ENCODE data around the gene SPC24.

- TF ChIP-seq POLR2A (IDR thresholded peaks at IDR 0.05): no peak
- TF ChIP-seq CTCF (IDR thresholded peaks at IDR 0.05): no peak
Observed at GRCh38 chr19:11179716-11180297, 24.2 kb upstream of the SPC24 start.
